ENCODE measurements around the gene PDZD7.

DNA sequence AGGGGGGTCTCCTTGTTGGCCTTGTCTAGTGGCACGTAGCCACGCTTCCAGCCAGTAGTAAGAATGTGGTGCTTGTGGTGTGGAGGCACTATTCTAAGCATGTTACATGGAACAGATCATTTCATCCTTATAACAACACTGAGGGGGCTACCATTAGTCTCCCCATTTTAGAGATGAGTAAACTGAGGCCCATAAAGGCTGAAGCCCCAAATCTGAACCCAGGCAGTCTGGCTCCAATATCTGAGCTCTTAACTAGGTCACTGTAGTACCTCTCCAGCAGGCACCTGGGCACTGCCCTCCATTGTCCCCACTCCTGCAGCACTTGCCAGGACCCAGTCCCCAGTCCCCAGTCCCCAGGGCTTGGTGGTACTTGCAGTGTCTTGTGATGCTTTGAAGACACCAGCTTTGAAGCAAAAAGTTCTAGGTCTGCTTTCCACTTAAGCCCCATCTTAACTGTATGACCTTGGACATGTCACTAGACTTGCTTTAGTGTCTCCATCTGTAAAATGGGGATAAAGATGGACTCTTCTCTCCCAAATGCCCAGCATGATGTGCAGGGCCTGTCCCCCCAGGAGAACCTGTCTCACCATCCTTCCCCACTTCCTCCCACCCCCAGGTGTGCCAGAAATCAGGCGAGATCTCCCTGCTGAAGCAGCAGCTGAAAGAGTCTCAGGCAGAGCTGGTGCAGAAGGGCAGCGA lies 24.9 kb downstream of the PDZD7 start:
- TF ChIP-seq ZNF24 (tag by site-specific recombination; IDR thresholded peaks at IDR 0.05) (no peak), YY2 (tag by site-specific recombination; IDR thresholded peaks at IDR 0.05) (no peak), ZNF560 (tag by site-specific recombination; IDR thresholded peaks at IDR 0.05; ENCODE audit: borderline replicate concordance) (no peak), RBAK (tag by site-specific recombination; IDR thresholded peaks at IDR 0.05) (no peak), CTCF (tag by site-specific recombination; IDR thresholded peaks at IDR 0.05) (no peak)
- TF ChIP-seq, protein P1, sequence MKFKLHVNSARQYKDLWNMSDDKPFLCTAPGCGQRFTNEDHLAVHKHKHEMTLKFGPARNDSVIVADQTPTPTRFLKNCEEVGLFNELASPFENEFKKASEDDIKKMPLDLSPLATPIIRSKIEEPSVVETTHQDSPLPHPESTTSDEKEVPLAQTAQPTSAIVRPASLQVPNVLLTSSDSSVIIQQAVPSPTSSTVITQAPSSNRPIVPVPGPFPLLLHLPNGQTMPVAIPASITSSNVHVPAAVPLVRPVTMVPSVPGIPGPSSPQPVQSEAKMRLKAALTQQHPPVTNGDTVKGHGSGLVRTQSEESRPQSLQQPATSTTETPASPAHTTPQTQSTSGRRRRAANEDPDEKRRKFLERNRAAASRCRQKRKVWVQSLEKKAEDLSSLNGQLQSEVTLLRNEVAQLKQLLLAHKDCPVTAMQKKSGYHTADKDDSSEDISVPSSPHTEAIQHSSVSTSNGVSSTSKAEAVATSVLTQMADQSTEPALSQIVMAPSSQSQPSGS (tag by site-specific recombination; IDR thresholded peaks at IDR 0.05; ENCODE audit: low read depth) = no peak
